ENCODE results near the gene NPY4R2.
"Not testable (repeated sequence)": the region's sequence is repeated elsewhere in the genome, so short reads cannot be mapped to it uniquely, and the experiment has no call there.

DNA sequence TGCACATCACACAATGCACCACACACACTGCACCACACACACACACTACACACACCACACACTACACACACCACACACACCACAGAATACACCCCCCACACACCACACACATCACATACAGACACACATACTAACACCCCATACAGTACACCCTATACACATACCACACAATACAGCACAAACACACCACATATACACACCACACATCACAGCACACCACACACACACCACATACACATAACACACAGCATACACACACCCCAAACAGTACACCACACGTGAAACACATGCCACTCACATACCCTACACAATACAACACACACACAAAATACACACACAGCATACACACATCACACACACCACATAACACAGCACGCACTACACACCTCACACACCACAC, 23.9 kb upstream of the NPY4R2 start:
- not testable (repeated sequence) for TF ChIP-seq POLR2A, EP300 (IDR thresholded peaks at IDR 0.05)
- TF ChIP-seq, protein P1, sequence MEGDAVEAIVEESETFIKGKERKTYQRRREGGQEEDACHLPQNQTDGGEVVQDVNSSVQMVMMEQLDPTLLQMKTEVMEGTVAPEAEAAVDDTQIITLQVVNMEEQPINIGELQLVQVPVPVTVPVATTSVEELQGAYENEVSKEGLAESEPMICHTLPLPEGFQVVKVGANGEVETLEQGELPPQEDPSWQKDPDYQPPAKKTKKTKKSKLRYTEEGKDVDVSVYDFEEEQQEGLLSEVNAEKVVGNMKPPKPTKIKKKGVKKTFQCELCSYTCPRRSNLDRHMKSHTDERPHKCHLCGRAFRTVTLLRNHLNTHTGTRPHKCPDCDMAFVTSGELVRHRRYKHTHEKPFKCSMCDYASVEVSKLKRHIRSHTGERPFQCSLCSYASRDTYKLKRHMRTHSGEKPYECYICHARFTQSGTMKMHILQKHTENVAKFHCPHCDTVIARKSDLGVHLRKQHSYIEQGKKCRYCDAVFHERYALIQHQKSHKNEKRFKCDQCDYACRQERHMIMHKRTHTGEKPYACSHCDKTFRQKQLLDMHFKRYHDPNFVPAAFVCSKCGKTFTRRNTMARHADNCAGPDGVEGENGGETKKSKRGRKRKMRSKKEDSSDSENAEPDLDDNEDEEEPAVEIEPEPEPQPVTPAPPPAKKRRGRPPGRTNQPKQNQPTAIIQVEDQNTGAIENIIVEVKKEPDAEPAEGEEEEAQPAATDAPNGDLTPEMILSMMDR (IDR thresholded peaks at IDR 0.05) = not testable (repeated sequence)

Data from sigmoid colon (tissue), 4 donors.